SK-N-SH (cell line): ENCODE measurements around the gene FMO4. TPM values are rescaled to one million over a fixed set of nuclear protein-coding genes. Genes with fewer than 3 reads are reported as not detected.

Source experiments
- CTCF ChIA-PET: fragments of 300-600, 350-600 bp; formaldehyde crosslinking; extraction: SDS; loops from one replicate; lab custom pipeline; 2021; lab: Yijun Ruan, JAX
- POLR2A ChIA-PET: fragments of 350-600 bp; sonication (Branson Sonifier 250); formaldehyde crosslinking; extraction: SDS; loops from one replicate; lab custom pipeline; 2020; ENCODE audit warnings: antibody characterized with exemption, inconsistent platforms; lab: Yijun Ruan, JAX
- DNase-seq: peaks from one replicate; pipeline ENCODE4 v3.0.0; 2012
- H2AFZ ChIP-seq: fragments of 200-600 bp; sonication (generic); 2 replicates; pipeline ENCODE4 v1.8.1; 2016; ENCODE audit warnings: antibody characterized with exemption, mild to moderate bottlenecking, low read depth
- H3F3A ChIP-seq: fragments of 200-600 bp; sonication (generic); replicated peaks from 2 replicates; pipeline ENCODE3; 2016; ENCODE audit warnings: antibody characterized with exemption, mild to moderate bottlenecking; ENCODE audit not compliant: insufficient read depth
- H3K27ac ChIP-seq, 2 experiments: fragments of 200-500 bp in 1 of 2; fragments of 200-600 bp in 1 of 2; sonication (Bioruptor generic) in 1 of 2; sonication (generic), shearing (Covaris generic) in 1 of 2; 2 replicates each; pipeline versions ENCODE4 v1.5.1 to v1.6.1; 2014 to 2016; ENCODE audit warnings: low read depth in 2 of 2, inconsistent platforms in 1 of 2, low read length in 1 of 2, mild to moderate bottlenecking in 1 of 2, mixed read lengths in 1 of 2
- H3K27me3 ChIP-seq: fragments of 200-600 bp; sonication (generic), shearing (Covaris generic); 2 replicates; pipeline ENCODE4 v1.6.1; 2016; ENCODE audit warnings: mixed run types; ENCODE audit not compliant: insufficient read depth
- H3K36me3 ChIP-seq, 2 experiments: fragments of 200-500 bp in 1 of 2; fragments of 200-600 bp in 1 of 2; sonication (Bioruptor generic) in 1 of 2; sonication (generic) in 1 of 2; replicated peaks in 1 of 2; 2 replicates each; pipeline versions ENCODE3 to v1.5.1; 2014 to 2016; ENCODE audit warnings: low read length in 1 of 2, mild to moderate bottlenecking in 1 of 2; ENCODE audit not compliant: insufficient read depth in 2 of 2, control insufficient read depth in 1 of 2
- H3K4me1 ChIP-seq, 2 experiments: fragments of 200-500 bp in 1 of 2; fragments of 200-600 bp in 1 of 2; sonication (Bioruptor generic) in 1 of 2; sonication (generic), shearing (Covaris generic) in 1 of 2; 2 replicates each; pipeline versions ENCODE4 v1.5.1 to v1.6.1; 2014 to 2016; ENCODE audit warnings: low read depth in 1 of 2, low read length in 1 of 2, mixed run types in 1 of 2; ENCODE audit not compliant: insufficient read depth in 2 of 2, control insufficient read depth in 1 of 2
- H3K4me2 ChIP-seq: fragments of 200-600 bp; sonication (generic), shearing (Covaris generic); 2 replicates; pipeline ENCODE4 v1.6.1; 2017; ENCODE audit warnings: mixed run types
- H3K4me3 ChIP-seq, 2 experiments: fragments of 200-500 bp in 1 of 2; fragments of 200-600 bp in 1 of 2; sonication (Bioruptor generic) in 1 of 2; sonication (generic), shearing (Covaris generic) in 1 of 2; 2 replicates each; pipeline versions ENCODE4 v1.5.1 to v1.8.1; 2014 to 2016; ENCODE audit warnings: low read depth in 2 of 2, inconsistent platforms in 1 of 2, low read length in 1 of 2, mild to moderate bottlenecking in 1 of 2, mixed read lengths in 1 of 2, moderate library complexity in 1 of 2
- H3K79me2 ChIP-seq: fragments of 200-600 bp; sonication (generic); 2 replicates; pipeline ENCODE4 v1.8.1; 2017; ENCODE audit warnings: mild to moderate bottlenecking; ENCODE audit not compliant: insufficient read depth
- H3K9ac ChIP-seq: fragments of 200-600 bp; sonication (generic); 2 replicates; pipeline ENCODE4 v1.6.1; 2017; ENCODE audit warnings: mixed run types
- H3K9me2 ChIP-seq: fragments of 200-600 bp; sonication (generic); 2 replicates; pipeline ENCODE4 v1.6.1; 2017; ENCODE audit warnings: mixed run types
- H3K9me3 ChIP-seq: fragments of 200-600 bp; sonication (generic); 2 replicates; pipeline ENCODE4 v1.6.1; 2017; ENCODE audit warnings: mixed run types, mild to moderate bottlenecking, moderate library complexity
- H4K20me1 ChIP-seq: fragments of 200-600 bp; sonication (generic); 2 replicates; pipeline ENCODE4 v1.6.1; 2017; ENCODE audit warnings: mild to moderate bottlenecking, mixed run types; ENCODE audit not compliant: insufficient read depth
- CHD2 ChIP-seq: fragments of 150-350 bp; IDR thresholded peaks from 2 replicates; pipeline ENCODE4 v1.6.1; 2018; ENCODE audit warnings: low read length; ENCODE audit not compliant: partially characterized antibody
- EP300 ChIP-seq, 2 experiments: IDR thresholded peaks; 2 replicates each; pipeline versions ENCODE4 v1.4.0 to v1.6.1; 2012; ENCODE audit warnings: borderline replicate concordance in 1 of 2, low read depth in 1 of 2, low read length in 1 of 2
- FOXJ3 ChIP-seq: sonication (generic); formaldehyde crosslinking; IDR thresholded peaks from 2 replicates; pipeline ENCODE4 v1.5.1; 2020; ENCODE audit warnings: mild to moderate bottlenecking, missing genetic modification reagents
- FOXM1 ChIP-seq: IDR thresholded peaks from 2 replicates; pipeline ENCODE4 v1.4.0; 2012; ENCODE audit warnings: low read depth, mild to moderate bottlenecking
- GATA2 ChIP-seq: sonication (generic); formaldehyde crosslinking; IDR thresholded peaks from 2 replicates; pipeline ENCODE4 v1.5.0; 2020; ENCODE audit warnings: mild to moderate bottlenecking, missing genetic modification reagents
- IRF3 ChIP-seq: fragments of 150-350 bp; IDR thresholded peaks from 2 replicates; pipeline ENCODE4 v1.6.1; 2016; ENCODE audit warnings: mild to moderate bottlenecking, low read depth, low read length
- MEF2A ChIP-seq: IDR thresholded peaks from 2 replicates; pipeline ENCODE4 v1.4.0; 2012; ENCODE audit warnings: low read depth, borderline replicate concordance
- NRF1 ChIP-seq: IDR thresholded peaks from 2 replicates; pipeline ENCODE4 v1.6.1; 2012; ENCODE audit warnings: low read depth, mild to moderate bottlenecking, low read length
- POLR2AphosphoS5 ChIP-seq: IDR thresholded peaks from 2 replicates; pipeline ENCODE4 v1.6.1; 2012; ENCODE audit warnings: low read depth, low read length
- RAD21 ChIP-seq: IDR thresholded peaks from 2 replicates; pipeline ENCODE4 v1.6.1; 2012; ENCODE audit warnings: mild to moderate bottlenecking, low read length
- RCOR1 ChIP-seq: fragments of 150-350 bp; IDR thresholded peaks from 2 replicates; pipeline ENCODE4 v1.6.1; 2017; ENCODE audit warnings: antibody characterized with exemption, low read length
- RFX5 ChIP-seq: IDR thresholded peaks from 2 replicates; pipeline ENCODE4 v1.6.1; 2012; ENCODE audit warnings: mild to moderate bottlenecking, improper control_type of control experiment, low read length
- RXRA ChIP-seq: IDR thresholded peaks from 2 replicates; pipeline ENCODE4 v1.4.0; 2012; ENCODE audit warnings: low read depth, mild to moderate bottlenecking, borderline replicate concordance
- SIN3A ChIP-seq: IDR thresholded peaks from 2 replicates; pipeline ENCODE4 v1.6.1; 2012; ENCODE audit warnings: low read depth, mild to moderate bottlenecking, low read length, moderate library complexity, borderline replicate concordance
- TAF1 ChIP-seq: IDR thresholded peaks from 2 replicates; pipeline ENCODE4 v1.6.1; 2012; ENCODE audit warnings: low read depth, mild to moderate bottlenecking, low read length, moderate library complexity, borderline replicate concordance
- USF2 ChIP-seq: fragments of 150-350 bp; IDR thresholded peaks from 2 replicates; pipeline ENCODE4 v1.6.1; 2017; ENCODE audit warnings: antibody characterized with exemption, low read length, low read depth, borderline replicate concordance
- YY1 ChIP-seq: IDR thresholded peaks from 2 replicates; pipeline ENCODE4 v1.4.0; 2012; ENCODE audit warnings: low read depth, mild to moderate bottlenecking
- WGBS: methylation state at CpG from one replicate; pipeline ENCODE4 v1.1.6; 2017; ENCODE audit warnings: low lambda C conversion rate; 5-methylcytosine and 5-hydroxymethylcytosine counted together
- polyA plus RNA-seq, 3 experiments: library from polyadenylated mRNA; depleted of rRNA; stranded (reverse); fragments of >200 nt; gene quantifications; 2 replicates each; pipeline ENCODE4 v1.2.3, GENCODE V29; 2012
- TF ChIP-seq, protein P1 (sequence below): IDR thresholded peaks from 2 replicates; pipeline ENCODE4; 2012

Gene FMO4
- polyA plus RNA-seq, 1 of the 3 experiments (the other 2 are of a cell fraction): 1.6 TPM

- Histone ChIP-seq H4K20me1 (no peaks in the 10 kb centered on the region), H3K27ac (no peak overlapping the region), H3K4me2 (no peak overlapping the region), H3K4me3 (no peak overlapping the region), H3K4me1 (no peaks in the 10 kb centered on the region), H3K9me2 (no peaks in the 10 kb centered on the region), H3K36me3 (no peaks in the 10 kb centered on the region), H3K27me3 (peaks cover 19% of the 10 kb centered on the region), H2AFZ (no peak overlapping the region), H3F3A (no peaks in the 10 kb centered on the region), H3K9ac (no peak overlapping the region), H3K9me3 (no peaks in the 10 kb centered on the region), H3K79me2 (no peaks in the 10 kb centered on the region)
- POLR2A ChIA-PET: no interaction called here
- WGBS: 0% methylated on average over 2 of the region's 2 CpGs
- no peak for DNase-seq
- CTCF ChIA-PET: no interaction called here
- no peak for TF ChIP-seq IRF3
- TF ChIP-seq FOXM1: no peak
- TF ChIP-seq SIN3A: no peak
- no peak for TF ChIP-seq RAD21
- TF ChIP-seq GATA2 (CRISPR knock-in tag): no peak
- TF ChIP-seq RFX5: no peak
- no peak for TF ChIP-seq USF2
- TF ChIP-seq, protein P1, sequence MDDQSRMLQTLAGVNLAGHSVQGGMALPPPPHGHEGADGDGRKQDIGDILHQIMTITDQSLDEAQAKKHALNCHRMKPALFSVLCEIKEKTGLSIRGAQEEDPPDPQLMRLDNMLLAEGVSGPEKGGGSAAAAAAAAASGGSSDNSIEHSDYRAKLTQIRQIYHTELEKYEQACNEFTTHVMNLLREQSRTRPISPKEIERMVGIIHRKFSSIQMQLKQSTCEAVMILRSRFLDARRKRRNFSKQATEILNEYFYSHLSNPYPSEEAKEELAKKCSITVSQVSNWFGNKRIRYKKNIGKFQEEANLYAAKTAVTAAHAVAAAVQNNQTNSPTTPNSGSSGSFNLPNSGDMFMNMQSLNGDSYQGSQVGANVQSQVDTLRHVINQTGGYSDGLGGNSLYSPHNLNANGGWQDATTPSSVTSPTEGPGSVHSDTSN: no peak
- no peak for TF ChIP-seq RXRA
- no peak for TF ChIP-seq EP300 (IDR thresholded peaks at IDR 0.05; ENCODE audit: borderline replicate concordance in 1 of 2, low read depth in 1 of 2, low read length in 1 of 2)
- no peak for TF ChIP-seq CHD2
- TF ChIP-seq MEF2A: no peak
- no peak for TF ChIP-seq YY1
- no peak for TF ChIP-seq FOXJ3
- TF ChIP-seq TAF1: no peak
- TF ChIP-seq RCOR1: no peak
- TF ChIP-seq NRF1: no peak
- TF ChIP-seq POLR2AphosphoS5: no peak
Observed at GRCh38 chr1:171277534-171277933, 36.4 kb upstream of the FMO4 start.
